Liver (tissue), 9 donors: Measurements from ENCODE around the gene DIP2C. TPM values are rescaled to one million over a fixed set of nuclear protein-coding genes. Genes with fewer than 3 reads are reported as not detected.
"Not testable (repeated sequence)": the region's sequence is repeated elsewhere in the genome, so short reads cannot be mapped to it uniquely, and the experiment has no call there.

Experiments
- DNase-seq: peaks from one replicate; pipeline ENCODE4 v3.0.0-alpha.2; 2017; ENCODE audit warnings: low spot score
- H3K27ac ChIP-seq, 2 donors: one replicate each; pipeline ENCODE4 v1.7.0; 2013; ENCODE audit warnings: inconsistent platforms in 2 of 2, low read length in 2 of 2, control low read depth in 1 of 2, low read depth in 1 of 2, mild to moderate bottlenecking in 1 of 2
- H3K27me3 ChIP-seq, 4 donors: one replicate each; pipeline versions ENCODE4 v1.6.1 to v1.7.0; 2013; ENCODE audit warnings: low read length in 3 of 4, inconsistent platforms in 1 of 4, mild to moderate bottlenecking in 1 of 4, moderate library complexity in 1 of 4; ENCODE audit not compliant: control insufficient read depth in 4 of 4, insufficient read depth in 4 of 4
- H3K36me3 ChIP-seq, 4 donors: one replicate each; pipeline versions ENCODE4 v1.6.1 to v1.7.0; 2013; ENCODE audit warnings: low read length in 3 of 4, mild to moderate bottlenecking in 3 of 4, low read depth in 1 of 4, moderate library complexity in 1 of 4; ENCODE audit not compliant: control insufficient read depth in 4 of 4, insufficient read depth in 3 of 4
- H3K4me1 ChIP-seq, 4 donors: one replicate each; pipeline versions ENCODE4 v1.6.1 to v1.7.0; 2013; ENCODE audit warnings: low read length in 3 of 4, mild to moderate bottlenecking in 3 of 4, moderate library complexity in 1 of 4; ENCODE audit not compliant: control insufficient read depth in 4 of 4, insufficient read depth in 4 of 4
- H3K4me3 ChIP-seq, 3 donors: one replicate each; pipeline versions ENCODE4 v1.6.1 to v1.7.0; 2013; ENCODE audit warnings: low read length in 3 of 3, control low read depth in 1 of 3, low read depth in 1 of 3, mild to moderate bottlenecking in 1 of 3
- H3K9ac ChIP-seq, 2 donors: one replicate each; pipeline ENCODE4 v1.7.0; 2013; ENCODE audit warnings: low read length in 2 of 2, mild to moderate bottlenecking in 2 of 2, moderate library complexity in 2 of 2, control low read depth in 1 of 2, low read depth in 1 of 2
- H3K9me3 ChIP-seq, 4 donors: one replicate each; pipeline versions ENCODE4 v1.6.1 to v1.7.0; 2013; ENCODE audit warnings: low read length in 3 of 4; ENCODE audit not compliant: control insufficient read depth in 4 of 4
- ATF3 ChIP-seq: IDR thresholded peaks from 2 replicates; pipeline ENCODE4 v1.6.1; 2016; ENCODE audit warnings: antibody characterized with exemption
- CTCF ChIP-seq: fragments of 150-350 bp; IDR thresholded peaks from 2 replicates; pipeline ENCODE4 v1.5.1; 2017; ENCODE audit warnings: improper control_type of control experiment, low read depth, low read length; ENCODE audit not compliant: missing input control
- EGR1 ChIP-seq, 2 donors: IDR thresholded peaks; 2 replicates each; pipeline ENCODE4 v1.6.1; 2016 to 2018; ENCODE audit warnings: antibody characterized with exemption in 2 of 2, low read depth in 2 of 2
- FOXA1 ChIP-seq: IDR thresholded peaks from 2 replicates; pipeline ENCODE4 v1.6.1; 2016; ENCODE audit warnings: antibody characterized with exemption
- FOXA2 ChIP-seq: IDR thresholded peaks from 2 replicates; pipeline ENCODE4 v1.6.1; 2016; ENCODE audit warnings: antibody characterized with exemption
- GABPA ChIP-seq, 2 donors: IDR thresholded peaks in 1 of 2; conservative IDR thresholded peaks in 1 of 2; 2 replicates each; pipeline ENCODE4 v1.6.1; 2016; ENCODE audit warnings: antibody characterized with exemption in 2 of 2, mild to moderate bottlenecking in 1 of 2, moderate library complexity in 1 of 2
- HNF4A ChIP-seq, 2 donors: conservative IDR thresholded peaks; 2 replicates each; pipeline ENCODE4 v1.6.1; 2016; ENCODE audit warnings: antibody characterized with exemption in 2 of 2, mild to moderate bottlenecking in 2 of 2
- HNF4G ChIP-seq: IDR thresholded peaks from 2 replicates; pipeline ENCODE4 v1.6.1; 2016; ENCODE audit warnings: antibody characterized with exemption
- JUND ChIP-seq, 2 donors: IDR thresholded peaks; 2 replicates each; pipeline ENCODE4 v1.6.1; 2016; ENCODE audit warnings: antibody characterized with exemption in 2 of 2
- MAX ChIP-seq: IDR thresholded peaks from 2 replicates; pipeline ENCODE4 v1.6.1; 2016; ENCODE audit warnings: antibody characterized with exemption
- NR2F2 ChIP-seq: IDR thresholded peaks from 2 replicates; pipeline ENCODE4 v1.6.1; 2016; ENCODE audit warnings: antibody characterized with exemption
- RAD21 ChIP-seq, 2 donors: IDR thresholded peaks; 2 replicates each; pipeline ENCODE4 v1.6.1; 2016; ENCODE audit warnings: antibody characterized with exemption in 2 of 2, mild to moderate bottlenecking in 2 of 2
- REST ChIP-seq: IDR thresholded peaks from 2 replicates; pipeline ENCODE4 v1.6.1; 2016; ENCODE audit warnings: antibody characterized with exemption, mild to moderate bottlenecking
- RXRA ChIP-seq, 2 donors: IDR thresholded peaks; 2 replicates each; pipeline ENCODE4 v1.6.1; 2017 to 2018; ENCODE audit warnings: antibody characterized with exemption in 2 of 2, mild to moderate bottlenecking in 1 of 2
- SP1 ChIP-seq: IDR thresholded peaks from 2 replicates; pipeline ENCODE4 v1.6.1; 2018; ENCODE audit warnings: antibody characterized with exemption, mild to moderate bottlenecking
- TAF1 ChIP-seq: conservative IDR thresholded peaks from 2 replicates; pipeline ENCODE4 v1.6.1; 2016; ENCODE audit warnings: antibody characterized with exemption, mild to moderate bottlenecking
- YY1 ChIP-seq: IDR thresholded peaks from 2 replicates; pipeline ENCODE4 v1.6.1; 2016; ENCODE audit warnings: antibody characterized with exemption, mild to moderate bottlenecking
- ZBTB33 ChIP-seq: IDR thresholded peaks from 2 replicates; pipeline ENCODE4 v1.6.1; 2016; ENCODE audit warnings: antibody characterized with exemption
- WGBS: extraction: QIAGEN DNeasy Blood & Tissue Kit; methylation state at CpG from one replicate; pipeline ENCODE4 v1.1.7; 2013; 5-methylcytosine and 5-hydroxymethylcytosine counted together
- polyA plus RNA-seq, 2 donors: library from polyadenylated mRNA; stranded (reverse) in 1 of 2; unstranded in 1 of 2; fragments of 200-250 nt in 1 of 2; fragments of >200 nt in 1 of 2; fragmentation: Nextera tagmentation in 1 of 2; extraction: Ambion mirVana in 1 of 2; gene quantifications; one replicate each; pipeline versions ENCODE4 v1.2.1 to v1.2.3, GENCODE V29; 2013 to 2015
- total RNA-seq, 2 donors: library from RNA; depleted of rRNA; stranded (reverse); fragments of >200 nt; gene quantifications; one replicate each; pipeline ENCODE4 v1.2.3, GENCODE V29; 2014
- donor health status: healthy.
- donor health status: healthy.
- donor health status: healthy.
- donor health status: healthy.
- donor health status: healthy.

Gene DIP2C
- total and polyA plus RNA-seq, 4 donors: 4.2 to 12.2 (median 5.7) TPM

- no peaks in the 10 kb centered on the region for H3K27me3 ChIP-seq
- no peaks in the 10 kb centered on the region for H3K36me3 ChIP-seq
- peaks cover 0 to 8% (median 3%) of the 10 kb centered on the region in 4 donors for H3K9me3 ChIP-seq
- DNase-seq: no peak
- no peak for TF ChIP-seq FOXA2
- 59% methylated on average over 4 of the region's 4 CpGs for WGBS
- peak overlapping the region; percentile 40 to 67 for H3K27ac ChIP-seq
- no peak overlapping the region for H3K9ac ChIP-seq
- H3K4me3 ChIP-seq: no peak overlapping the region
- H3K4me1 ChIP-seq: peaks cover 0 to 9% (median 2%) of the 10 kb centered on the region in 4 donors
Observed at GRCh38 chr10:649445-649797, 40.0 kb downstream of the DIP2C start.

- H3K9ac ChIP-seq, H3K27me3 ChIP-seq, H3K4me1 ChIP-seq, H3K4me3 ChIP-seq, H3K36me3 ChIP-seq, DNase-seq, H3K9me3 ChIP-seq, H3K27ac ChIP-seq: not testable (repeated sequence)
- 98% methylated on average over 15 of the region's 15 CpGs for WGBS
Observed at GRCh38 chr10:647019-647418, 42.4 kb downstream of the DIP2C start.

GRCh38 chr10:646118-646524 lies 43.3 kb downstream of the DIP2C start:
- Histone ChIP-seq H3K27me3 (no peaks in the 10 kb centered on the region), H3K4me3 (no peak overlapping the region), H3K9ac (no peak overlapping the region), H3K9me3 (peaks cover 0 to 8% (median 3%) of the 10 kb centered on the region in 4 donors), H3K27ac (no peak overlapping the region), H3K4me1 (peaks cover 0 to 8% (median 2%) of the 10 kb centered on the region in 4 donors), H3K36me3 (no peaks in the 10 kb centered on the region)
- DNase-seq: no peak
- WGBS: 92% methylated on average over 14 of the region's 14 CpGs
- TF ChIP-seq SP1: no peak
- TF ChIP-seq MAX: no peak
- TF ChIP-seq ATF3: no peak
- no peak for TF ChIP-seq NR2F2
- TF ChIP-seq CTCF: no peak
- no peak for TF ChIP-seq HNF4A (conservative IDR thresholded peaks at IDR 0.05)
- no peak for TF ChIP-seq RAD21 (IDR thresholded peaks at IDR 0.05)
- no peak for TF ChIP-seq YY1
- no peak for TF ChIP-seq GABPA (IDR thresholded peaks at IDR 0.05 in 1 of 2, conservative IDR thresholded peaks at IDR 0.05 in 1 of 2)
- TF ChIP-seq EGR1 (IDR thresholded peaks at IDR 0.05; ENCODE audit: low read depth in 2 of 2): no peak
- no peak for TF ChIP-seq RXRA (IDR thresholded peaks at IDR 0.05)
- TF ChIP-seq JUND (IDR thresholded peaks at IDR 0.05): no peak
- TF ChIP-seq FOXA2: no peak
- TF ChIP-seq ZBTB33: no peak
- TF ChIP-seq REST: no peak
- no peak for TF ChIP-seq HNF4G
- TF ChIP-seq TAF1: no peak
- no peak for TF ChIP-seq FOXA1
